ENCODE measurements around the gene SLC38A1. TPM values are rescaled to one million over a fixed set of nuclear protein-coding genes. Genes with fewer than 3 reads are reported as not detected.

Gene SLC38A1
- total and polyA plus RNA-seq, 2 donors from 2014 or later, result 13.3 to 124 TPM

GRCh38 chr12:46148327-46149078 lies 120.3 kb downstream of the SLC38A1 start:
- TF ChIP-seq, protein P1, sequence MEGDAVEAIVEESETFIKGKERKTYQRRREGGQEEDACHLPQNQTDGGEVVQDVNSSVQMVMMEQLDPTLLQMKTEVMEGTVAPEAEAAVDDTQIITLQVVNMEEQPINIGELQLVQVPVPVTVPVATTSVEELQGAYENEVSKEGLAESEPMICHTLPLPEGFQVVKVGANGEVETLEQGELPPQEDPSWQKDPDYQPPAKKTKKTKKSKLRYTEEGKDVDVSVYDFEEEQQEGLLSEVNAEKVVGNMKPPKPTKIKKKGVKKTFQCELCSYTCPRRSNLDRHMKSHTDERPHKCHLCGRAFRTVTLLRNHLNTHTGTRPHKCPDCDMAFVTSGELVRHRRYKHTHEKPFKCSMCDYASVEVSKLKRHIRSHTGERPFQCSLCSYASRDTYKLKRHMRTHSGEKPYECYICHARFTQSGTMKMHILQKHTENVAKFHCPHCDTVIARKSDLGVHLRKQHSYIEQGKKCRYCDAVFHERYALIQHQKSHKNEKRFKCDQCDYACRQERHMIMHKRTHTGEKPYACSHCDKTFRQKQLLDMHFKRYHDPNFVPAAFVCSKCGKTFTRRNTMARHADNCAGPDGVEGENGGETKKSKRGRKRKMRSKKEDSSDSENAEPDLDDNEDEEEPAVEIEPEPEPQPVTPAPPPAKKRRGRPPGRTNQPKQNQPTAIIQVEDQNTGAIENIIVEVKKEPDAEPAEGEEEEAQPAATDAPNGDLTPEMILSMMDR (IDR thresholded peaks at IDR 0.05; ENCODE audit: borderline replicate concordance, extremely low read depth, insufficient read depth), result no peak
- no peak for FAIRE-seq

DNA sequence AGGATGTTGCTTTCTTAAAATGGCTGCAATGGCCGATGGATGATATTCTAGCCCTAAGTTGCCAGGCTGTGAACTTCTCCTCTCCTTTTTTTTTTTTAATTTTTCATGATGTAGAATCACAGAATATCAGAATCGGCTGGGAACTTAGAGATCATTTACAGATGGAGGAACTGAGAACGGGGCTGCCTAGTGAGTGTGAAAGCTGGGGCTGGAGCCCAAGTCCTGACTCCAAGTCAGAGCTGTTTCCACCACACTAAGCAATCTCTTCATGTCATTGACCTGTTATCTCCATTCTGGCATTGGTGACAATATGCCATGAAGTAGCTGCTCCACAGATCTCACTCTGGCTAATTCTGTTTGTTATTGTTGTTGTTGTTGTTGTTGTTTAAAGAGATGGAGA lies 121.7 kb downstream of the SLC38A1 start:
- Histone ChIP-seq H3K27me3 (ENCODE audit: control insufficient read depth, insufficient read depth, low read length) (no peaks in the 10 kb centered on the region), H3K4me3 (ENCODE audit: low read length in 3 of 3) (no peak overlapping the region), H3K9me3 (ENCODE audit: control insufficient read depth in 2 of 3, insufficient read depth in 1 of 3, low read length in 3 of 3) (no peaks in the 10 kb centered on the region), H3K4me1 (ENCODE audit: control insufficient read depth in 2 of 3, insufficient read depth in 2 of 3, low read depth in 1 of 3, low read length in 3 of 3) (no peaks in the 10 kb centered on the region), H3K9ac (ENCODE audit: low read length in 3 of 3) (no peak overlapping the region), H3K27ac (ENCODE audit: low read depth in 2 of 2, low read length in 2 of 2) (no peak overlapping the region), H3K36me3 (ENCODE audit: control insufficient read depth in 2 of 3, insufficient read depth in 3 of 3, low read length in 3 of 3) (no peaks in the 10 kb centered on the region)
- intact Hi-C loops (cut with DNase I), result no loop called here
- FAIRE-seq (no peak), DNase-seq (no peak)
- TF ChIP-seq, protein P1 (IDR thresholded peaks at IDR 0.05; ENCODE audit: borderline replicate concordance, extremely low read depth, insufficient read depth), result no peak

More at GRCh38 chr12:46148327-46149078, 120.3 kb downstream of the SLC38A1 start:
- Histone ChIP-seq H3K27ac (ENCODE audit: low read depth in 2 of 2, low read length in 2 of 2) (no peak overlapping the region), H3K27me3 (ENCODE audit: control insufficient read depth, insufficient read depth, low read length) (no peaks in the 10 kb centered on the region), H3K4me3 (ENCODE audit: low read length in 3 of 3) (no peak overlapping the region), H3K36me3 (ENCODE audit: control insufficient read depth in 2 of 3, insufficient read depth in 3 of 3, low read length in 3 of 3) (no peaks in the 10 kb centered on the region), H3K9ac (ENCODE audit: low read length in 3 of 3) (no peak overlapping the region), H3K4me1 (ENCODE audit: control insufficient read depth in 2 of 3, insufficient read depth in 2 of 3, low read depth in 1 of 3, low read length in 3 of 3) (no peaks in the 10 kb centered on the region), H3K9me3 (ENCODE audit: control insufficient read depth in 2 of 3, insufficient read depth in 1 of 3, low read length in 3 of 3) (no peaks in the 10 kb centered on the region)
- intact Hi-C loops (cut with DNase I), result no loop called here
- no peak for DNase-seq

DNA sequence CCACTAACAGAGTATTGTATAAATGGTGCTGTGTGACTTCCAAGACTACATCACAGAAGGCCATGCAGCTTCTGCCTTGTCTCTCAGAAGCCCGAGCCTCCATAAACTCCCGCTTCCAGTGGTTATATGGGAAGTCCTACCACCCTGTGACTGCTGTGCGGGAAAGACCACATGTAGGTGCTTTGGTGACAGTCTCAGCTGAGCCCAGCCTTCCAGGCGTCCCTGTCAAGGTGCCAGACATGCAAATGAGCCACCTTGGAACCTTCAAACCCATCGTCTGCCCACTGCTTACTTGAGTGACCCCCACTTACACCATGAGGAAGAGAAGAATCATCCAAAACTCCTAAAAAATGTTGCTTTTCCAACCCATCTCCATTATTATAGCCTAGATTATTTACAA lies 123.0 kb downstream of the SLC38A1 start:
- no peak for FAIRE-seq
- TF ChIP-seq, protein P1 (IDR thresholded peaks at IDR 0.05; ENCODE audit: borderline replicate concordance, extremely low read depth, insufficient read depth), result no peak
- intact Hi-C loops (cut with DNase I), result no loop called here
- Histone ChIP-seq H3K4me3 (ENCODE audit: low read length in 3 of 3) (no peak overlapping the region), H3K9ac (ENCODE audit: low read length in 3 of 3) (no peak overlapping the region), H3K36me3 (ENCODE audit: control insufficient read depth in 2 of 3, insufficient read depth in 3 of 3, low read length in 3 of 3) (no peaks in the 10 kb centered on the region), H3K9me3 (ENCODE audit: control insufficient read depth in 2 of 3, insufficient read depth in 1 of 3, low read length in 3 of 3) (no peaks in the 10 kb centered on the region), H3K27ac (ENCODE audit: low read depth in 2 of 2, low read length in 2 of 2) (no peak overlapping the region), H3K27me3 (ENCODE audit: control insufficient read depth, insufficient read depth, low read length) (no peaks in the 10 kb centered on the region), H3K4me1 (ENCODE audit: control insufficient read depth in 2 of 3, insufficient read depth in 2 of 3, low read depth in 1 of 3, low read length in 3 of 3) (no peaks in the 10 kb centered on the region)
- no peak for DNase-seq
